Stimulated activated CD4-positive, alpha-beta T cell treated with anti-CD3 and anti-CD28 coated beads, Interleukin-4, amount 100 ng/mL, for 24 hours (primary cell): ENCODE data around the gene SLC35D2.

ENCODE experiments used
- DNase-seq: peaks from one replicate; pipeline ENCODE4 v3.0.0-alpha.2; 2020

SLC35D2 gene

DNA sequence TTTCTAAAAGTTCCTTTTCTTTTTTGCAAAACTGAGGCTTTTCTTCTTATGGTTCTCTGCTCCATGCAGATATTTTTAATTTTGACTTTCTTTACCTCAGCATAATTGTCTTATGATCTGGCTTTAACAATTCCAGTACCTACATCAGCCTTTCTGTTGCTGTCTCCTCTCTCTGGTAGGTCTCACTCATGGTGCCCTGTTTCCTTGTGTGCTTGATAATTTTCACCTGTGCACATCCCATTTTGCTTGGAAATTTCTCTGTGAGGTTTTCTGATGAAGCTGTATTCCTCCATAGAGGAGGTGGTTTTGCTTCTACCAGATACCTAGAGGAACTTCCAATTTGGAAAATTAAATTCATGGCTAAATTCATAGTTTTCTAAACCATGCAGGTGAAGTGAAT lies 79.3 kb downstream of the SLC35D2 start:
- no peak for DNase-seq

DNA sequence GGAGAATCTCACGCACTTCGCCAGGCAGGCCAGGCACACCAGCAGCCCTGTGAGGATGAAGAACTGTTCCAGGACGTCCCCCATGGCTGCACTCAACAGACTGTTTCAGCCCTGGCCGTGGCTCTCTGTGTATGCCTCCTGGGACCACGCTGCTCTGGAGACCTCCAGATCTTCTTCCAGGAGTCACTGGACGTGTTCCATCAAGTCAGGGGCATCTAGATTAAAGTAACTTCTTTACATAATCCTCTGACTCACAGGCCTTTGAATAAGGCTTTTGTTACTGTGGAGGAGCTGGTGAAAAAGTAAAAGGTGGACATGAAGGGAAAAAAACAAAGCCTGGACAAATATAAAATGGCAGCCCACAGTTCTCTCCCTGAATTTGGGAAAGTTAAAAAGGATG lies 81.5 kb downstream of the SLC35D2 start, which contains the start of gene HSD17B3:
Gene HSD17B3 (minus strand): TSS at position 156 of the 400 bp plus-strand sequence. CDS start 72 bp downstream, at position 84.
- DNase-seq, result no peak

DNA sequence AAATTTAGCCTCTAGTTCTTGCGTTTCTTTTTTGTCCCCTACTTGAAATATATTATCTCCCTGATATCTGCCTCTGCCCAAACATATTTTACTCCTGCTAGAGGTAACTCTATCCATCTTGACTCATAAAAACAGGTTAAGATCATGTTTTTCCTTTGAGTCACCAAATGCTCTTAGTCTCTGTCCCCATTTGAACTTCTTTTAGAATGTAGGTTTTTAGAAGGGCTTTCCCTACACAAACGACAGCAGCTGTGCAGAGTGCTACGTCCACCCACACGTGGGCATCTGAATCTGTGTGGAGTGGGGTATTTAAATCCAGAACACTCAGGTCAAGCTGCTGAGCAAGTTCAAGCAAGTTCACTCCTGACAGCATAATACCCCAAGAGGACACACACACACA lies 83.7 kb downstream of the SLC35D2 start:
- DNase-seq, result no peak

DNA sequence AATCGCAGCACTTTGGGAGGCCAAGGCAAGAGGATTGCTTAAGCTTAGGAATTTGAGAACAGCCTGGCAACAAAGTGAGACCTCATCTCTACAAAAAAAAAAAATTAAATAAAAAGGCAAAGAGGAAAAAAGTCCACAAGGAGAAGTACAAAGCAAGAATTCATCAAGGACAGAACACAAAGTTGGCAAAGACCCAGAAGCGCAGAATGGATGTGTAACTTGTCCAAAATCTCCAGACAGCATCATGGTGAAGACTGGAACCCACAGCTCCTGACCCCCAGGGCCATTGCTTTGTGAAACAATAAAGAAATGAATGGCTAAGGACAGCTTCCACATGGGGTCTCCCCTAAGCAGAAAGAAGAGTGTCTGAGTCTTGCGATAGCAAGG lies 89.4 kb downstream of the SLC35D2 start:
- no peak for DNase-seq

DNA sequence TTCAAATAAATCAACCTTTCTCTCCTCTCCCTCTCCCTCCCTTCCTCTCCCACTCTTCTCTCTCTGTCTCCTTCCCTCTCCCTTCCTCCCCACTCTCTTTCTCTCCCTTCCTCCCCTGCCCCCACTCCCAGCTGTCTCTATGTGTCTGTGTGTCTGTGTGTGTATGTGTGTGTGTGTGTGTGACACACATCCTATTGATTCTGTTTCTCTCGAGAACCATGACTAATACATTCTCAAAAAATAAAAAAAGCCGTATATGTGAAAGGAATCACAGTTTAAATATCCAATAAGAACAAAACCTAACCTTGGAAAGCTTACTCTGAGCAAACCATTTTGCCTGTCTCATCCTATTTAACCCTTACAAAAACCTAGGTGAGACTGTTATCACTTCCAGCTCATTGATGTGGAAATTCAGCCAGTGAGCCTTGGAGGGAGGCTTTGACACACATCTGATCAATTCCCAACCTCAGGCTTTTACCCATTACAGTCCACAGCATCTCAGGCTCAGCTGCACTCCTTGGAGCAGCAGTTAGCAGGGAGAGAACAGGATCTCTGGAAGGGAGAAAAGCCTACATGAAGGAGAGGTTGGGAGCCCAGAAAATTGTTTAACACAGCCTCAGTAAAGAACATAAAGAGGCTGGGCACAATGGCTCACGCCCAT lies 89.9 kb downstream of the SLC35D2 start:
- no peak for DNase-seq

DNA sequence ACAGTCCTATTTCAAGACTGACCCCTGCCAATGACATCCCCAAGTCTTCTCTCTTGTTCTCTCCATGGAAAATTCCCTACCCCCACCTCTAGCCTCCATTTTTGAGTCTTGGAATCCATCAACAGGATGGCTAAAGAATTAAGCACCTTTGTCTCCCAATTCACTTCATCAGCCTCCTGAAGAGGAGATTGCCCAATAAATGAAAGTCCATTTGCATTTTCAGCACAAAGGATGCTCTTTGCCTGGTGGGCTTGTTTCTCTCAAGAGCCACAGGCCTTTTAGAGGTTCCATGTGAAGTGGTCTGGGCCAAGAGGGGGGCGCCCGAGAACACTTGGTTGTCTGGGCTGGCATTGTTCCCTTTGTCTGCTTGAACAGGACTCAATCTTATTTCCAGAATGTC lies 94.1 kb downstream of the SLC35D2 start:
- no peak for DNase-seq

DNA sequence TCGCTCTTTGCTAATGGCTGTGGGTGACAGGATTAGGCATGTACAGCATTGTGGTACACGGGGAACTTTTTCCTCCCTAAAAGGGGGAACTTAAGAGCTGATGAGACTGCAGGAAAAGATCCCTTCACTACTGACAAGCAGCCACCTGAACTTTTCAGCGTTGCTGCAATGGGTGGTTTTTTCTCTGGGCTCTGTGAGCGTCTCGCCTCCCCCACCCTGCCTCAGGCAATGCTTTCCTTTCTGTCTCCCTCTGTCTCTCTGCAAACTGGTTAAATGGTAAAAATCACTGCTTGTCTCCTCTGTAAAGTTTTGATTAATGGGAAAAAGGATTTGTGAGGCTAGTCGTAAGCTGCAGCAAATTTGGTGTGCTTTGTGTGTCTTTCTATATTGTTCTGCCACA lies 101.9 kb downstream of the SLC35D2 start:
- no peak for DNase-seq

DNA sequence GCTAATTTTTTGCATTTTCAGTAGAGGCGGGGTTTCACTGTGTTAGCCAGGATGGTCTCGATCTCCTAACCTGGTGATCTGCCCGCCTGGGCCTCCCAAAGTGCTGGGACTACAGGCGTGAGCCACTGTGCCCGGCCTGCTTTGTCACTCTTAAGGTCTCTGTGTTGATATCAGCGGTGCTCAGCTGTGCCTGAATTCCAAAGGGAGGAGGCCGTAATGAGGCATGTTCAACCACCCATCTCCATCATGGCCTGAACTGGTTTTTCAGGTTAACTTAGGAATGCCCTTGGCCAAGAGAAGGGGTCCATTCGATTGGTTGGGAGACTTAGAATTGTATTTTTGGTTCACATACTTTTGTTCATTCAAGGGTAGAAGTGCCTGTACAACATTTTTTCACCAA lies 103.6 kb downstream of the SLC35D2 start:
- no peak for DNase-seq

DNA sequence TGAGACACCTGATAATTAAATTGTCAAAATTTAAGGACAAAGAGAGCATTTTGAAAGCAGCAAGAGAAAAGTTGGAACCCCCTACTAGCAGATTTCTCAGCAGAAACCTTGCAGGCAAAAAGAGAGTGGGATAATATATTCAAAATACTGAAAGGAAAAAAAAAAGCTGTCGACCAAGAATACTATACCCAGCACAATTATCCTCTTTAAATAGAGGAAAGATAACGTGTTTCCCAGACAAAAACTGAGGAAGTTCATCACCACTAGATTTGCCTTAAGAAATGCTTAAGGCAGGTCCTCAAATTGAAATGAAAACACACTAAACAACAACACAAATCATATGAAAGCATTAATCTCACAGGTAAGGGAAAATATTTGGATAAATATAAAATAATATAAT lies 108.6 kb downstream of the SLC35D2 start:
- DNase-seq, result no peak
